HG03575 (cell line): Measurements from ENCODE around the gene MAGOH.
A peak's percentile ranks its signal among the peaks of the same experiment; 100 is the strongest.
"Not testable (repeated sequence)": the region's sequence is repeated elsewhere in the genome, so short reads cannot be mapped to it uniquely, and the experiment has no call there.

ENCODE experiments used
- ATAC-seq: cut with Tn5 transposase; IDR thresholded peaks from one replicate; pipeline ENCODE4 v1.9.1; 2021; ENCODE audit not compliant: unreplicated experiment, insufficient number of reproducible peaks, low FRiP score; ENCODE audit errors: extremely low read depth

MAGOH gene

DNA sequence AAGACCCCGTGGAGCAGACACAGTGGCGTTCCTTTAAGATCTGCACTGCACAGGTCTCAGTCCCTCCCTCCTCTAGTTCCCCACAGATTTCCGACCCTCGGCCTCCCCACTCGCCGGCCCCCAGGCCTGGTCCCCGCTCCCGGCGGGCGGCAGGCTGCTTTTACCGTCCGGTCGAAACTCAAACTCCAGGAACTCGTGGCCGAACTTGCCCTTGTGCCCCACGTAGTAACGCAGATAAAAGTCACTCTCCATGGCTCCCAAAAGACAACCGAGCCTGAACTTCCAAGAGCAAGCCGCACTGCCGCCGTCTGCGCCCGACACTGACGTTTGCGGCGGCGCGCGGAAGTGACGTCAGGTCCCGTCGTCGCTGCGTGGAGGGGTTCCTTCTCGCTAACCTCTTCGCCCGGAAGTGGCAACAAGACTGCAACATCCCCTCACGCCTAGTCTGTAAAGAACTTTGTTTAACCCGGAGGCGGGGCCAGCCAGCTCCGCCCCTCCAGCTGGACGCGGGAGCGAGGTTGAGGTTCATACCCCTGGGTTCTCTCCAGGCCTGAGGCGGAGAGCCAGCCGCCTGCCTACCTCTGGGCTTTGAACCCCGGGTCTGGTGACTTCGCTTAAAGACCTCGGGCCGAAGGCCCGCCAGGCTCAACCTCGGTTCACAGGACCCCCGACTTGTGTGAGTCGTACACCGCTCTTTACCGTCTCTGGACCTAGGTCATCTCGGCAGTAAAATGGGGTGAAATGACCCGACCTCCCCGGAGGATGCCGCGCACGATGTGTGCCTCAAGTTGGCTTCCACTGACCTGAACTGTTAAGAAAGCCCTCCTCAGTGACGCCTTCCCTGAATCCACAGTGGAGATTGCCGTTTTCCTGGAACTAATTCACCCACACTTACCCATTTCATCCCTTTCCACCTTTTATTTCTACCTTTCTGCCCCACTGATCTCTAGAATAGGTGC is at the start of gene MAGOH:
Gene MAGOH (minus strand): TSS at position 322 of the 959 bp plus-strand sequence. CDS start 70 bp downstream, at position 252.
- peak; percentile 78 for ATAC-seq

GRCh38 chr1:53286955-53287354 is 48.6 kb upstream of the MAGOH start:
- no peak for ATAC-seq

- ATAC-seq, result no peak
These were observed 47.8 kb upstream of the MAGOH start for GRCh38 chr1:53285969-53286760.

DNA sequence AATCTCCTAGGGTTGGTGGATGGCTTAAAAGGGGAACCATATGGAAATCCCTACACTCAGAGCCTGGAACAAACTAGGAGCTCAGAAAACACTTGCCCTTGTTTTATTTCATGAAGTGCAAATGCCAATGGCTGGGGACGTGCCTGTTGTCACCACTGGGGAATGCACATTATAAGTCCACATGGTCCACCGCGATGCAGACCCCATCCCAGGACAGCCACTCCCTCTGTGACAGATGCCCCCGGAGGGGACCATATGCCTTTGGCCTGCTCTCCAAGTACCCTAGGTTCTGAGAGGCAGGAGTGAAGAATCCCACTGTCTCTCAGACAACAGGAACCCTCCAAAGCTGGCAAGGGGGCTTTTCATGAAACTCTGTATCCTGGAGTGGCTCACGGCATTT is 47.2 kb upstream of the MAGOH start:
- no peak for ATAC-seq

- no peak for ATAC-seq
These were observed 46.1 kb upstream of the MAGOH start for GRCh38 chr1:53284224-53285020.

GRCh38 chr1:53283156-53283555 is 44.8 kb upstream of the MAGOH start:
- ATAC-seq, result not testable (repeated sequence)

DNA sequence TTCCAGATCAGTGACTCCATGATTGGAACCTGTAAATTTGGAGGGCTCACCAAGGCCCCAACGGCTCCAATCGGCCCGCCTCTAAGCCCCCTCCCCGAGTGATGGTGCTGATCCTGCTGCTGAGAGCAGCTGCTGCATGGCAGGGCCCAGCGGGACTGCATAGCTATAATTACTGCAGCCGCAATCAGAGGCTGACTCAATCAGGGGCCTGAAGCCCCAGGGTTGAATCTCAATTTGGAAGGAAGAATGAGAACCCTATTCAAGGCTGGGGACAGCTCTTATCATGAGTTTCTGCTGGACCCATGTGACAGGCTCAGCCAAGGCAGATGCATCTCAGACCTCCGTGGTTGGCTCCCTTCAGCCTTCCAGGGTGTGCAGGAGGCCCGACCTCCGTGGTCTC is 42.8 kb upstream of the MAGOH start:
- ATAC-seq, result no peak

- ATAC-seq, result no peak
These were observed 42.2 kb upstream of the MAGOH start for GRCh38 chr1:53280496-53280895.

DNA sequence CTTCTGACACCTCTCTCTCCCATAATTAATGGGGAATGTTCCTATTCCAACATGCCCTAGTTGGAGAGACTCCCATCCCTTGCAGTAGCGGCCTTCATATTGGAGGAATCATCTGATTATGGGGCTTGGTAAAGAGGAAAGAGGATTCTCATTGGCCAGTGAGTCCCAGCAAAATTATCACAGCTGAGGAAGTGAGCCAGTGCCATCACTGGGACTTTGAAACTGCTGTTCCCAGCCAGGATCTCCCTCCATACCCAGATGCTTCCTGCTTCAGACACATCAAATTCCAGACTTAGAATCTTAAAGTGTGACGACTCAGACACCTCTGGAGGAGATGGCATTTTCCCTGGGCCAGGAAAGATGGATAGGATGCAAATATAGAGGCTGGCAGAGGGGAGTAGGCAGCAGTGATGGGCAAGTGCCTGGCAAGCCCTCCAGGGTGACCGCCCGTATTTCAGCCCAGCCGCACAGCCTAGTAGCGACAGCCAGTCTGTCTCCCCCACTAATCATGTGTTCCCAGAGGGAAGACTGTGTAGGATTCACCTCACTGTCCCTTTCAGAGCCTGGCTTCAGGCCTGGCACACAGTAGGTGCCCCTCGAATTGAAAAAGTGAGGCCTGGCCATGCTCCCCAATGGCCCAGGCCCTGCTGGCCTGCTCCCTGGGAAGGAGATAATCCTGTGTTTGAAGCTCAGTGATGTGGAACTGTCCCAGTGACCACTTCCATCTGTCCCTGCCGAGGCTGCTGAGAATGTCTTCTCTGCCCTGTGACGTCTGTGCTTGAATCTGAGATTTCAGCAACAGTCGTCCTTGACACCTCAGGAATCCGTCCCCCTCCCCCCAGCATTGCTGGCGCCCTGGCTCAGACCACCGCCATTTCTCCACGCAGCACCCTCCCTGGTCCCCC is 41.2 kb upstream of the MAGOH start:
- no peak for ATAC-seq

GRCh38 chr1:53278298-53278725 is 40.0 kb upstream of the MAGOH start:
- ATAC-seq, result no peak

GRCh38 chr1:53277326-53277725 is 39.0 kb upstream of the MAGOH start:
- ATAC-seq, result no peak

DNA sequence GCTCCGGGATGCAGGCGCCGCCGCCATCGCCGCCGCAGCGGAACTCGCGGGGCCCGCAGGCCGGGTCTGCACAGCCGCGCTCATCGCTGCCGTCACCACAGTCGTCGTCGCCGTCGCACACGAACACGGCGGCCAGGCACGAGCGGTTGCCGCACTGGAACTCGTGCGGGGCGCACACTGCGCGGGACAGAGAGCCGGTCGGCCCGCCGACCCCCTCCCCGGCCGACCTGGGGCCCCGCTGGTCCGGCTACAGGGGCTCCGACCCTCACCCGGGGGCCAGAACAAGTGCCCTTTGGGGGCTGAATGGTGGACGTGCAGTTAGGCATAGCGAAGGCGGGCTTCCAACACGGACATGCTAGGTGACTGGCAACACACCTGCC is 38.6 kb upstream of the MAGOH start:
- no peak for ATAC-seq

DNA sequence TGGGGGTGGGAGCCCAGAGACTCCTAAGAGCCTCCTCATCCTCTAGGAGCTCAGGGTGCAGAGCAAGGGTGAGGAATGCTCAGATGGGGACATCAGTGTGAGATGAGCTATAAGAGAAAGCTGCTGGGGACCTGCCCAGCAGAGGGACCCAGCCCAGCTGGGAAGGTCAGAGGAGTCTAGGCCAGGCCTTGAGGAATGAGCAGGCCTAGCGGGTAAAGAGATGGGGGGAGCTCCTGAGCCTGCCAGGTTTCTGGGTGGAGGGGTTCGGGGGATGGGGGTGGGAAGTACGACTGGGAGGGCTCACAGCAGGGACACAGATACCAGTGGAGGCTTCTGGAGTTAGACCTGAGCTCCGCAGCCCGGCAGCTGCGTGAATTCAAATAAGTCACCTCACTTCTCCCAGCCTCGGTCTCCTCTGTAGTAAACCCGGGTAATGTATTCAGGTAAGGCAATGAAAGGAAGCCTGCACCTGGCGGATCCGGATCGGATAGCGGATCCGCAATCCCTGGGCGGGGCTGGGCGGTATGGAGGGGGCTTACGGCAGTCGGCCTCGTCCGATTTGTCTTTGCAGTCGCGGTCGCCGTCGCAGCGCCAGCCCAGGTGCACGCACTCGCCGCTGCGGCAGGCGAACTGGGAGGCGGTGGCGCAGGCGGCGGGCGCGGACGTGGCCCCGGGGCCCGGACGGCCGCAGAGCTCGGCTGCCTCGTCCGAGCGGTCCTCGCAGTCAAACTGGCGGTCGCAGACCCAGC is 38.0 kb upstream of the MAGOH start:
- ATAC-seq, result no peak

GRCh38 chr1:53275566-53275965 is 37.2 kb upstream of the MAGOH start:
- no peak for ATAC-seq

- no peak for ATAC-seq
These were observed 36.3 kb upstream of the MAGOH start for GRCh38 chr1:53274541-53275185.

DNA sequence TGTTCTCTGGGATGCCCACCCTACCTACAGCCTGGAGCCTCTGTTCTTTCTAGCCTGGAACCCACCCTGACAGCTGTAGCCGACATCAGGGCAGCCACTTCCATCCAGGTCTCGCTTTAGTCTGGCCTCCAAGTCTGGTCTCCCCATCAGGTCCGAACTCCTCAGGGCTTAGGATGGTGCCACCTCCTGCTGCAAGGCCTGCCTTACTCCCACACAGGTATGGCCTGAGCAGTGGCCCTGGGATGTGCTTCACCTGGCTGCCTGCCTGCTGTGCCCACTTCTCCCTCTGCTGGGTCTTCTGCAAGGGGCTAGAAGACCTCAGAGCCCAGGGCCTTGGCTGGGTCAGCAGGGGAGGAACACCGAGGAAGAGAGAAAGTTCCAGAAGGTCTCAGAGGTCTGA is 35.7 kb upstream of the MAGOH start:
- ATAC-seq, result no peak

- no peak for ATAC-seq
These were observed 35.2 kb upstream of the MAGOH start for GRCh38 chr1:53273526-53273925.
